GM11168 (cell line): Measurements from ENCODE around the gene HTT-AS.

Experiments used
- in situ Hi-C: fragments of 300-500 bp; cut with MboI; formaldehyde crosslinking; loops from one replicate; pipeline ENCODE4 v1.12.0; 2022; ENCODE audit warnings: low sequenced_read_pairs; ENCODE audit not compliant: unreplicated experiment

Gene HTT-AS

GRCh38 chr4:3091464-3091863 lies 17.1 kb upstream of the HTT-AS start:
- in situ Hi-C loops = no loop called here

- in situ Hi-C loops = no loop called here
These were observed 12.9 kb upstream of the HTT-AS start for GRCh38 chr4:3087115-3087797.

GRCh38 chr4:3085948-3086670 lies 11.8 kb upstream of the HTT-AS start:
- in situ Hi-C loops = no loop called here

GRCh38 chr4:3083732-3084131 lies 9.4 kb upstream of the HTT-AS start:
- in situ Hi-C loops = no loop called here

GRCh38 chr4:3082925-3083515 lies 8.7 kb upstream of the HTT-AS start:
- in situ Hi-C loops = no loop called here

GRCh38 chr4:3079694-3080123 lies 5.4 kb upstream of the HTT-AS start:
- in situ Hi-C loops = no loop called here

- in situ Hi-C loops = no loop called here
These were observed 3.5 kb upstream of the HTT-AS start for GRCh38 chr4:3077796-3078195.

GRCh38 chr4:3075652-3075981 lies 1.3 kb upstream of the HTT-AS start:
- in situ Hi-C loops = no loop called here

- in situ Hi-C loops = no loop called here
These were observed 711 bp upstream of the HTT-AS start for GRCh38 chr4:3074846-3075651.

GRCh38 chr4:3073158-3074077 lies 920 bp downstream of the HTT-AS start:
- in situ Hi-C loops = no loop called here

GRCh38 chr4:3071811-3072210 lies 2.5 kb downstream of the HTT-AS start:
- in situ Hi-C loops = no loop called here

- in situ Hi-C loops = no loop called here
These were observed 3.4 kb downstream of the HTT-AS start for GRCh38 chr4:3070709-3071500.

GRCh38 chr4:3069661-3070199 lies 4.6 kb downstream of the HTT-AS start:
- in situ Hi-C loops = no loop called here

GRCh38 chr4:3067473-3068001 lies 6.8 kb downstream of the HTT-AS start:
- in situ Hi-C loops = no loop called here

GRCh38 chr4:3066836-3067400 lies 7.4 kb downstream of the HTT-AS start:
- in situ Hi-C loops = no loop called here

- in situ Hi-C loops = no loop called here
These were observed 8.8 kb downstream of the HTT-AS start for GRCh38 chr4:3065551-3065950.

GRCh38 chr4:3062471-3062870 lies 11.9 kb downstream of the HTT-AS start:
- in situ Hi-C loops = no loop called here

- in situ Hi-C loops = no loop called here
These were observed 13.4 kb downstream of the HTT-AS start for GRCh38 chr4:3060946-3061345.
